GM18868 (cell line): Measurements from ENCODE around the gene MINAR2.

ENCODE experiments used
- ATAC-seq: cut with Tn5 transposase; IDR thresholded peaks from one replicate; pipeline ENCODE4 v1.9.1; 2021; ENCODE audit warnings: mild to moderate bottlenecking, moderate library complexity; ENCODE audit not compliant: unreplicated experiment

MINAR2 gene

DNA sequence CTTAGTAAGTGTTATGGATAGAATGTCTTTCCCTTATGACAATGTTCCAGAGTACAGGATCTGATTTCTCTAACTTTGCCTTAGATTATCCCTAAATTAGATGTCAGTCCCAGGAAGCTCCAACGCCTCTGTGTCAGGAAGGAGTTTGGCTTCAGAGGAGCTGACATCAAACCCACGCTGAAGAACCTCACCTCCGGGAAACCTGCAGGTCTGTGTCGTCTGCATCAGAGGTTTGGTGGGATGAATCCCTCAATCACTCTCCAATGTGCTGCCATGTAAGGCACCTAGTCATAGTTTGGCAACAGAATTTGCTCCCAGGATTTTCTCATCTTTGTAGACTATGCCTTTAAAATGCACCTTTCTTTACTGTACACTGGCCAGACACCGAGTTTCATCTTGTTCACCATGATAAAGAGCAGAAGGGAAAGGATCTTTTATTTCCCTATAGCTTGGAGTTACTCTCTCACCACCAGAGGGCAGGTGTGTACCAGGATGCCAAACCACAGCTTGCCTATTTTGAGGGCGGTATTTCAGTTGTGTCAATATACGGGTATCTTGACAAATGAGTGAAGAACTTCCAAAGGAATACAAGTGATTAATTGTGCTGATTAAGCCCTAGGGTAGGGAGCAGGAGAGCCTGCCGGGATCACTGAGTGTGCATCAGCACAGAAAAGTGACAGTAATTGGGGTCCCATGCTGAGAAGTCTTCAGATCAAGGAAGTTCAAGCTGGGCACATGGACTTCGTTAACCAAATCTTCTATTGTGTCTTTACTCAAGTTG lies 23.4 kb downstream of the MINAR2 start:
- peak; percentile 76 for ATAC-seq

DNA sequence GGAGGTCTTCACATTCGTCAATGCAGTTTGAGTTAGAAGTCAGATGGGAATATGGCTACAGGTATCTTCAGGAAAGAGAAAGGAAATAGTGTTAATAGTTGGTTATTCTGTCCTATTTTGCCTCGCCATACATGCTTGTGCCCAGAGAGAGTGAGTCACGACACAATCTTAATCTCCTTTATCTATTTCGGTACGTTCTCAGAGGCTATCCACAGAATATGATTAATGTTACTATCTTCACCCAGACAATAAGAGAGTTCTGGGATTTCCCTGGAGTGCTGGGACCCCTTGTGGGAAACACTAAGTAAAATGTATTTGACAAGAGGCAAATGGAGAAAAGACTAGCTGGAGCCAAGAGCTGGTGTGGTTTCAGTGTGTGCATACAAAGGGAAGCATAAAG lies 25.5 kb downstream of the MINAR2 start:
- ATAC-seq, result no peak

DNA sequence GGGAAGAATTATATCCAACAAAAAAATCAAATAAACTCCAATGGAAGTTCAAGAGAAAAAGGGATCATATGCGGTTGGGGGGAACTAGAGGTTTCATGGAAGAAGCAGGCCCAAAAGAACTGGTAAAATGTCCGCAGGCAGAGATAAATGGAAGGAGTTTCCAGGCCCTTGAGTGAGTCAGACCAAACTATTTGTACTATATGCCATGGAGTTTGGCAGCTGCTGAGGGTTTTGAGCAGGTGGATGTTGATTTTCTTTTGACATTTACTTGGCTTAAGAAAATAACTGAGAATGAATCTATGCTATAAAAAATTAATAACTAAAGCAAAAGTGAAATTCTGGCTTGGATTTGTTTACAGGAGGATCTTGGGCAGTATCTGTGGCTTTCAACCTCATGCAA lies 33.7 kb downstream of the MINAR2 start:
- ATAC-seq, result no peak

DNA sequence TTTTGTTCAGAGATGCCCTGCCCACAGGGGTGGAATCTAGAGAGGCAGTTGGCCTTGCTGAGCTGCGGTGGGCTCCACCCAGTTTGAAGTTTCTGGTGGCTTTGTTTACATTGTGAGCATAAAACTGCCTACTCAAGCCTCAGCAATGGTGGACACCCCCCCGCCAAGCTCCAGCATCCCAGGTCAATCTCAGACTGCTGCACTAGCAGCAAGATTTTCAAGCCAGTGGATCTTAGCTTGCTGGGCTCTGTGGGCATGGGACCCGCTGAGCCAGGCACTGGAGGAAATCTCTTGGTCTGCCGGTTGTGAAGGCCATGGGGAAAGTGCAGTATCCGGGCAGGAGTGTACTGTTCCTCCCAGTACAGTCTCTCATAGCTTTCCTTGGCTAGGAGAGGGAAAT lies 55.5 kb downstream of the MINAR2 start:
- no peak for ATAC-seq

DNA sequence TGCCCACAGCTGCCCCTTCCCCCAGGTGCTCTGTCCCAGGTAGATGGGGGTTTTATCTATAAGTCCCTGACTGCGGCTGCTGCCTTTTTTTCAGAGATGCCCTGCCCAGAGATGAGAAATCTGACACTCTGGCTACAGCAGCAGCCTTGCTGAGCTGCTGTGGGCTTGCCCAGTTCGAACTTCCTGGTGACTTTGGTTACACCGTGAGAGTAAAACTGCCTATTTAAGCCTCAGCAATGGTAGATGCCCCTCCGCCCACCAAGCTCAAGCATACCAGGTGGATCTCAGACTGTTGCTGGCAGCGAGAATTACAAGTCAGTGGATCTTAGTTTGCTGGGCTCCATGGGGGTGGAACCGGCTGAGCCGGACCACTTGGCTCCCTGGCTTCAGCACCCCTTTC lies 56.8 kb downstream of the MINAR2 start:
- no peak for ATAC-seq

DNA sequence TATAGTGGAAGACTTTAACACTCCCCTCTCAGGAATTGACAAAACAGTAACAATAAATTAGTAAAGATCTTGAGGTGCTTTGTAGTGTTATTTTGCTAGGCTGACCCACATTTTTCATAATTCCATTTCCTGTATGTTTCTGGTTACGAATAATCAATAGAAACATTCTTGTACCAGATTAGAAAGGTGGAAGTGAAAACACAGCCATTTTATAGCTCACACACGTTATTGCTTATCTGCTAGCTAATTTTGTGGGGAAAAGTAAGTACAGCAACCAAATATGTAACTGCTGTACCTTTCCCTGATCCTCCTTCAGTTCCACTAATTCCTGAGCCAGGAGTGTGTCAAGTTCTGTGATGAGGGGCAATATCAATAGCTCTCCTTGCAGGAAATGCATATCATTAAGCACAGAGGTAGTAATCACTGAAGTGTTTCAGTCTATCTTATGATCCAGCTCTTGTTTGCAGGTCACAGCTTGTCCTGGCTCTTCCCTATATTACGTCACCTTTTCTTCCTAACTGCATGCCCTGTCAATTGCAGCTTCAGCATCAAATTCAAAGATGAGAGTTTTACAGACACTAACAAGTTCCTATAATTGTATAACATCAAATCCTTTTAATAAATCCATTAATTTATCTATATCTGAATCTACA lies 59.4 kb downstream of the MINAR2 start:
- no peak for ATAC-seq
